HEK293 (cell line): ENCODE data around the gene MYOM3.

Source experiments
- ZBTB8A ChIP-seq: fragments of 450-650 bp; formaldehyde crosslinking; IDR thresholded peaks from 2 replicates; pipeline ENCODE4 v1.5.1; 2016; ENCODE audit warnings: missing biosample characterization, missing genetic modification characterization
- ZNF558 ChIP-seq: fragments of 450-650 bp; formaldehyde crosslinking; IDR thresholded peaks from 2 replicates; pipeline ENCODE4 v1.5.1; 2016; ENCODE audit warnings: missing biosample characterization, missing genetic modification characterization
- TF ChIP-seq, protein P1 (sequence below): fragments of 450-650 bp; formaldehyde crosslinking; IDR thresholded peaks from 2 replicates; pipeline ENCODE4 v1.5.1; 2016; ENCODE audit warnings: missing biosample characterization, missing genetic modification characterization
- TF ChIP-seq, protein P2 (sequence below): fragments of 450-650 bp; formaldehyde crosslinking; IDR thresholded peaks from 2 replicates; pipeline ENCODE4 v1.5.1; 2017; ENCODE audit warnings: missing biosample characterization, missing genetic modification characterization
- TF ChIP-seq, protein P3 (sequence below): sonication (generic); formaldehyde crosslinking; IDR thresholded peaks from 2 replicates; pipeline ENCODE4 v1.8.1; 2022; ENCODE audit warnings: mild to moderate bottlenecking, moderate library complexity, missing genetic modification reagents

DNA sequence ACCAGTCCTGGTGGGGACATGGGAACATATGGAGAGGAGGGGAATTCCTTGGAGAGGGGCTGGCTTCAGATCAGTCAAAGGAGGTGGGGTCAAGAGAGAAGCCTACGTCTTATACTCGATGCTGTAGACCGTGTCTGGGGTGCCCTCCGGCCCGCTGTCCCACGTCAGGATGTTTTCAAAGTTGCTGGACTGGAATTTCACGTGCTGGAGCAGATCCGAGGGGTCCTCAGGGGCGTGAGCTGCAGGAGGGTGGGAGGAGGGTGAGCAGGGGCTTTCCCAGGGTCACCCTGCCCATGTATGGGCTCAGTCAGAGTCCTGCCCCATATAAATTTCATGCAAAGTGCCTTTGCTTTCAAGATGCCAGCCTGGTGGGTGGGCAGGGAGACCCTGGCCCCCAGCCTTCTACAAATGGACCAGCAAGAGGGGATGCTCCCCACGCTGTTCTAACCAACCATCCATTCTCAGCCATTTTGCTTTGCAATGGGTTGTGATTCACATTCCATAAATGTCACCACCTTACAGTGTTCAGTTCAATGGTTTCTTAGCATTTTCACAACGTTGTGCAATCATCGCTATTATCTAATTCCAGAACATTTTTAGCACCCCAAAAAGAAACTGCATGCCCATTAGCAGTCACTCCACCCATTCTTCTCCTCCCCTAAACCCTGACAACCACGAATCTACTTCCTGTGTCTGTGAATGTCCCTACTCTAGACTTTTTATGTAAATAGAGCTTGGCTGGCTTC, 26.7 kb upstream of the MYOM3 start:
- TF ChIP-seq, protein P1, sequence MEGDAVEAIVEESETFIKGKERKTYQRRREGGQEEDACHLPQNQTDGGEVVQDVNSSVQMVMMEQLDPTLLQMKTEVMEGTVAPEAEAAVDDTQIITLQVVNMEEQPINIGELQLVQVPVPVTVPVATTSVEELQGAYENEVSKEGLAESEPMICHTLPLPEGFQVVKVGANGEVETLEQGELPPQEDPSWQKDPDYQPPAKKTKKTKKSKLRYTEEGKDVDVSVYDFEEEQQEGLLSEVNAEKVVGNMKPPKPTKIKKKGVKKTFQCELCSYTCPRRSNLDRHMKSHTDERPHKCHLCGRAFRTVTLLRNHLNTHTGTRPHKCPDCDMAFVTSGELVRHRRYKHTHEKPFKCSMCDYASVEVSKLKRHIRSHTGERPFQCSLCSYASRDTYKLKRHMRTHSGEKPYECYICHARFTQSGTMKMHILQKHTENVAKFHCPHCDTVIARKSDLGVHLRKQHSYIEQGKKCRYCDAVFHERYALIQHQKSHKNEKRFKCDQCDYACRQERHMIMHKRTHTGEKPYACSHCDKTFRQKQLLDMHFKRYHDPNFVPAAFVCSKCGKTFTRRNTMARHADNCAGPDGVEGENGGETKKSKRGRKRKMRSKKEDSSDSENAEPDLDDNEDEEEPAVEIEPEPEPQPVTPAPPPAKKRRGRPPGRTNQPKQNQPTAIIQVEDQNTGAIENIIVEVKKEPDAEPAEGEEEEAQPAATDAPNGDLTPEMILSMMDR = no peak
- TF ChIP-seq, protein P2, sequence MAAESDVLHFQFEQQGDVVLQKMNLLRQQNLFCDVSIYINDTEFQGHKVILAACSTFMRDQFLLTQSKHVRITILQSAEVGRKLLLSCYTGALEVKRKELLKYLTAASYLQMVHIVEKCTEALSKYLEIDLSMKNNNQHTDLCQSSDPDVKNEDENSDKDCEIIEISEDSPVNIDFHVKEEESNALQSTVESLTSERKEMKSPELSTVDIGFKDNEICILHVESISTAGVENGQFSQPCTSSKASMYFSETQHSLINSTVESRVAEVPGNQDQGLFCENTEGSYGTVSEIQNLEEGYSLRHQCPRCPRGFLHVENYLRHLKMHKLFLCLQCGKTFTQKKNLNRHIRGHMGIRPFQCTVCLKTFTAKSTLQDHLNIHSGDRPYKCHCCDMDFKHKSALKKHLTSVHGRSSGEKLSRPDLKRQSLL (tag by site-specific recombination) = no peak
- TF ChIP-seq ZNF558 (tag by site-specific recombination) (no peak), ZBTB8A (tag by site-specific recombination) (no peak)
- TF ChIP-seq, protein P3, sequence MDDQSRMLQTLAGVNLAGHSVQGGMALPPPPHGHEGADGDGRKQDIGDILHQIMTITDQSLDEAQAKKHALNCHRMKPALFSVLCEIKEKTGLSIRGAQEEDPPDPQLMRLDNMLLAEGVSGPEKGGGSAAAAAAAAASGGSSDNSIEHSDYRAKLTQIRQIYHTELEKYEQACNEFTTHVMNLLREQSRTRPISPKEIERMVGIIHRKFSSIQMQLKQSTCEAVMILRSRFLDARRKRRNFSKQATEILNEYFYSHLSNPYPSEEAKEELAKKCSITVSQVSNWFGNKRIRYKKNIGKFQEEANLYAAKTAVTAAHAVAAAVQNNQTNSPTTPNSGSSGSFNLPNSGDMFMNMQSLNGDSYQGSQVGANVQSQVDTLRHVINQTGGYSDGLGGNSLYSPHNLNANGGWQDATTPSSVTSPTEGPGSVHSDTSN (CRISPR knock-in tag) = no peak
